HepG2 (cell line): Measurements from ENCODE around the gene ARHGAP35. TPM values are rescaled to one million over a fixed set of nuclear protein-coding genes. Genes with fewer than 3 reads are reported as not detected.

Source experiments
- BORCS8-MEF2B ChIP-seq: sonication (generic); formaldehyde crosslinking; IDR thresholded peaks from 2 replicates; pipeline ENCODE4 v1.8.0; 2022; ENCODE audit warnings: mild to moderate bottlenecking, missing genetic modification reagents
- FOSL2 ChIP-seq: sonication (generic); formaldehyde crosslinking; IDR thresholded peaks from 2 replicates; pipeline ENCODE4 v1.4.0; 2020; ENCODE audit warnings: missing genetic modification reagents
- GFI1 ChIP-seq: sonication (generic); formaldehyde crosslinking; IDR thresholded peaks from 2 replicates; pipeline ENCODE4 v1.5.0; 2020; ENCODE audit warnings: missing genetic modification reagents, mild to moderate bottlenecking, borderline replicate concordance
- HMGA1 ChIP-seq: sonication (generic); formaldehyde crosslinking; conservative IDR thresholded peaks from 2 replicates; pipeline ENCODE4 v1.4.0; 2020; ENCODE audit warnings: missing genetic modification reagents
- HNF1B ChIP-seq: sonication (generic); formaldehyde crosslinking; IDR thresholded peaks from 2 replicates; pipeline ENCODE4 v1.5.1; 2020; ENCODE audit warnings: mild to moderate bottlenecking, moderate library complexity, missing genetic modification reagents
- PTBP1 ChIP-seq: fragments of 200-400 bp; formaldehyde crosslinking; IDR thresholded peaks from 2 replicates; pipeline ENCODE4 v1.6.1; 2018; ENCODE audit warnings: low read length, low read depth; ENCODE audit not compliant: poor library complexity, severe bottlenecking
- SMC3 ChIP-seq: IDR thresholded peaks from 2 replicates; pipeline ENCODE4 v1.6.1; 2011; ENCODE audit warnings: low read length, improper control_type of control experiment
- THAP11 ChIP-seq: IDR thresholded peaks from 2 replicates; pipeline ENCODE4 v1.6.1; 2016; ENCODE audit warnings: missing biosample characterization, missing genetic modification reagents
- U2AF2 ChIP-seq: fragments of 200-400 bp; formaldehyde crosslinking; IDR thresholded peaks from 2 replicates; pipeline ENCODE4 v1.6.1; 2017; ENCODE audit warnings: low read depth, mild to moderate bottlenecking, low read length
- ZNF280B ChIP-seq: sonication (generic); formaldehyde crosslinking; IDR thresholded peaks from 2 replicates; pipeline ENCODE4 v1.5.0; 2020; ENCODE audit warnings: missing genetic modification reagents, mild to moderate bottlenecking, borderline replicate concordance
- ZNF451 ChIP-seq: sonication (generic); formaldehyde crosslinking; IDR thresholded peaks from 2 replicates; pipeline ENCODE4 v1.5.0; 2020; ENCODE audit warnings: mild to moderate bottlenecking, missing genetic modification reagents
- ZNF740 ChIP-seq: sonication (generic); formaldehyde crosslinking; IDR thresholded peaks from 2 replicates; pipeline ENCODE4 v1.4.0; 2020; ENCODE audit warnings: missing genetic modification reagents
- ZNF781 ChIP-seq: sonication (generic); formaldehyde crosslinking; IDR thresholded peaks from 2 replicates; pipeline ENCODE4 v1.5.1; 2020; ENCODE audit warnings: borderline replicate concordance, mild to moderate bottlenecking, missing genetic modification reagents; ENCODE audit errors: not compliant biosample characterization
- polyA plus RNA-seq, 8 experiments: library from polyadenylated mRNA; depleted of rRNA in 3 of 8; stranded (reverse) in 7 of 8; unstranded in 1 of 8; fragments of >200 nt; fragmentation: Illumina TruSeq in 4 of 8; extraction: Trizol in 4 of 8; gene quantifications; 2 replicates each; pipeline versions ENCODE4 v1.2.1 to v1.2.3, GENCODE V29; 2011 to 2016; ENCODE audit warnings: low read depth in 4 of 8, missing spikeins in 1 of 8, mixed read lengths in 1 of 8; ENCODE audit not compliant: insufficient read depth in 1 of 8
- total RNA-seq, 5 experiments: library from RNA; depleted of rRNA; stranded (reverse); fragments of >200 nt; fragmentation: Illumina TruSeq; extraction: Trizol; gene quantifications; 2 replicates each; pipeline ENCODE4 v1.2.3, GENCODE V29; 2016; ENCODE audit warnings: low read depth in 1 of 5
- TF ChIP-seq, protein P1 (sequence below): sonication (generic); formaldehyde crosslinking; IDR thresholded peaks from 2 replicates; pipeline ENCODE4 v1.5.0; 2020; ENCODE audit warnings: mild to moderate bottlenecking, missing genetic modification reagents, borderline replicate concordance
- TF ChIP-seq, protein P2 (sequence below): sonication (generic); formaldehyde crosslinking; IDR thresholded peaks from 2 replicates; pipeline ENCODE4 v1.8.0; 2022; ENCODE audit warnings: mild to moderate bottlenecking, missing genetic modification reagents; ENCODE audit not compliant: insufficient replicate concordance

ARHGAP35 gene
- total and polyA plus RNA-seq, 2 of the 13 experiments (the other 11 are each of a cell fraction or from before 2014, with no cell fraction given), result 30.1 to 30.2 TPM

DNA sequence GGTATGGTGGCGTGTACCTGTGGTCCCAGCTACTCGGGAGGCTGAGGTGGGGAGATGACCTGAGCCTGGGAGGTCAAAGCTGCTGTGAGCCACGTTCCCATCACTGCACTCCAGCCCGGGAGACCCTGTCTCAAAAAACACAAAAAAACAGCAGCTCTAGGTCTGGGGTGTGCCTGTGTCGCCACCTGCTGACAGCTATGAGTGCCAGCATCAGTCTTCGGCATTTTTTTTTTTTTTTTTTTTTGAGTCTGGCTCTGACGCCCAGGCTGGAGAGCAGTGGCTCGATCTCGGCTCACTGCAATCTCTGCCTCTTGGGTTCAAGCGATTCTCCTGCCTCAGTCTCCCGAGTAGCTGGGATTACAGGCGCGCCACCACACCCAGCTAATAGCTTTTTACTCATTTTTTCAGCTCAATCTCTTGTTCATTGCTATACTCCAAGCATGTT is 20.3 kb upstream of the ARHGAP35 start (continued):
- TF ChIP-seq, protein P1, sequence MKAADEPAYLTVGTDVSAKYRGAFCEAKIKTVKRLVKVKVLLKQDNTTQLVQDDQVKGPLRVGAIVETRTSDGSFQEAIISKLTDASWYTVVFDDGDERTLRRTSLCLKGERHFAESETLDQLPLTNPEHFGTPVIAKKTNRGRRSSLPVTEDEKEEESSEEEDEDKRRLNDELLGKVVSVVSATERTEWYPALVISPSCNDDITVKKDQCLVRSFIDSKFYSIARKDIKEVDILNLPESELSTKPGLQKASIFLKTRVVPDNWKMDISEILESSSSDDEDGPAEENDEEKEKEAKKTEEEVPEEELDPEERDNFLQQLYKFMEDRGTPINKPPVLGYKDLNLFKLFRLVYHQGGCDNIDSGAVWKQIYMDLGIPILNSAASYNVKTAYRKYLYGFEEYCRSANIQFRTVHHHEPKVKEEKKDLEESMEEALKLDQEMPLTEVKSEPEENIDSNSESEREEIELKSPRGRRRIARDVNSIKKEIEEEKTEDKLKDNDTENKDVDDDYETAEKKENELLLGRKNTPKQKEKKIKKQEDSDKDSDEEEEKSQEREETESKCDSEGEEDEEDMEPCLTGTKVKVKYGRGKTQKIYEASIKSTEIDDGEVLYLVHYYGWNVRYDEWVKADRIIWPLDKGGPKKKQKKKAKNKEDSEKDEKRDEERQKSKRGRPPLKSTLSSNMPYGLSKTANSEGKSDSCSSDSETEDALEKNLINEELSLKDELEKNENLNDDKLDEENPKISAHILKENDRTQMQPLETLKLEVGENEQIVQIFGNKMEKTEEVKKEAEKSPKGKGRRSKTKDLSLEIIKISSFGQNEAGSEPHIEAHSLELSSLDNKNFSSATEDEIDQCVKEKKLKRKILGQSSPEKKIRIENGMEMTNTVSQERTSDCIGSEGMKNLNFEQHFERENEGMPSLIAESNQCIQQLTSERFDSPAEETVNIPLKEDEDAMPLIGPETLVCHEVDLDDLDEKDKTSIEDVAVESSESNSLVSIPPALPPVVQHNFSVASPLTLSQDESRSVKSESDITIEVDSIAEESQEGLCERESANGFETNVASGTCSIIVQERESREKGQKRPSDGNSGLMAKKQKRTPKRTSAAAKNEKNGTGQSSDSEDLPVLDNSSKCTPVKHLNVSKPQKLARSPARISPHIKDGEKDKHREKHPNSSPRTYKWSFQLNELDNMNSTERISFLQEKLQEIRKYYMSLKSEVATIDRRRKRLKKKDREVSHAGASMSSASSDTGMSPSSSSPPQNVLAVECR, result peak; percentile 34; the same call in 1 of the 2 replicates
- TF ChIP-seq HMGA1 (no peak), GFI1 (no peak), THAP11 (CRISPR knock-in tag) (peak; percentile 53; the same call in 1 of the 2 replicates), ZNF740 (CRISPR knock-in tag) (no peak), PTBP1 (peak; percentile 87), HNF1B (CRISPR knock-in tag) (peak; percentile 39; the same call in 1 of the 2 replicates), ZNF781 (CRISPR knock-in tag) (peak; percentile 27), ZNF280B (CRISPR knock-in tag) (no peak), FOSL2 (CRISPR knock-in tag) (peak; percentile 31; the same call in 1 of the 2 replicates), SMC3 (peak; percentile 96), BORCS8-MEF2B (CRISPR knock-in tag) (no peak), ZNF451 (CRISPR knock-in tag) (no peak), U2AF2 (no peak)
- TF ChIP-seq, protein P2, sequence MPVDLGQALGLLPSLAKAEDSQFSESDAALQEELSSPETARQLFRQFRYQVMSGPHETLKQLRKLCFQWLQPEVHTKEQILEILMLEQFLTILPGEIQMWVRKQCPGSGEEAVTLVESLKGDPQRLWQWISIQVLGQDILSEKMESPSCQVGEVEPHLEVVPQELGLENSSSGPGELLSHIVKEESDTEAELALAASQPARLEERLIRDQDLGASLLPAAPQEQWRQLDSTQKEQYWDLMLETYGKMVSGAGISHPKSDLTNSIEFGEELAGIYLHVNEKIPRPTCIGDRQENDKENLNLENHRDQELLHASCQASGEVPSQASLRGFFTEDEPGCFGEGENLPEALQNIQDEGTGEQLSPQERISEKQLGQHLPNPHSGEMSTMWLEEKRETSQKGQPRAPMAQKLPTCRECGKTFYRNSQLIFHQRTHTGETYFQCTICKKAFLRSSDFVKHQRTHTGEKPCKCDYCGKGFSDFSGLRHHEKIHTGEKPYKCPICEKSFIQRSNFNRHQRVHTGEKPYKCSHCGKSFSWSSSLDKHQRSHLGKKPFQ (CRISPR knock-in tag), result peak; percentile 28
